ENCODE data around the gene WLS. TPM values are rescaled to one million over a fixed set of nuclear protein-coding genes. Genes with fewer than 3 reads are reported as not detected.

WLS gene
- total RNA-seq, result 9.4 and 18.7 TPM in 2 replicates

DNA sequence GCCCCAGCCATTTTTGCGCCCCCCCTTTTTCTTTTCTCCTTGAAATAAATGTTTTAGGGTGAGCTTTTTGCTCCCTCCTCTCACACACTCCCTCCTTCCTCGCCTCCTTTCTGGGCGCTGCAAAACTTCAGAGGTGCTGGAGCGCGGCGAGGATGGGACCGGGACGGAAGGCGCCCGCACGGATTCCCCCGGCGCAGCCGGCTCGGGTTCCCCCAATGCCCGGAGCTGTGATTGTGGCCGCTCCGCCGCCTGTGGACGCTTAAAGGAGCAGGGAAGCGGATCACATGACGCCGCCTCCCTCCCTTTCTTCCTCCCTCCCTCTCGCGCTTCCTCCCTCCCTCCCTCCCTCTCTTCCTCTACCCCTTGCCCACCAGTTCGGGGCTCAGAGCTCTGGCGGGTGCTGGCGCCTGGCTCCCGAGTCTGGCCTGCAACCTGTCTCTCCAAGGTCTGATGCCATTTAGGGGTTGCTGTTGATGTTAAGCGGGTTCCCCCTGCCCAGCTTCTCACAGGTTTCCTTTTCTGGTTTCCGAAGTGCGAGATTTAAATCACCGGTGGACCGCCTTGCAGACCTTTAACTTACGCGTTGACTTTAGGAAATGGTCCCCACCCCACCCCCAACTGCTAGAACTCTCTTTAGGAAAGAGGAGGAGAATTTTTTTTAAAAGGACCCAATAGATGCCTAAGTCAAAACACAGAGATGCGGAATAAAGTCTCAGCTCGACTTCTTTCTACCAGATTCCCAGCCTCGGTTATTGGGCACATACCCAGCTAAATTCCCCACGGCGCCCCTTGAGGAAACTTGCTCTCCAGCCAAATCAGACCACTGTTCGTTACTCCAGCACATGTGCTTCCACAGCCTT lies at the start of gene WLS:
Gene WLS (minus strand): TSS at position 235 of the 860 bp plus-strand sequence. CDS start 224 bp downstream, at position 11.

Small RNAs within 50 kb of the gene (small RNA-seq; reads per million reads assigned to genes)
- gene COX6B1P7 (not detected), gene MIR1262 (0.09 reads per million)

Other genes starting within 250 kb of the WLS start
- not detected in 2 replicates for gene DIRAS3, start 181.9 kb downstream of the WLS start, total RNA-seq
- gene RPE65, start 217.4 kb upstream of the WLS start, total RNA-seq, result not detected in 2 replicates